HepG2 (cell line): ENCODE data around the gene RTP3. TPM values are rescaled to one million over a fixed set of nuclear protein-coding genes. Genes with fewer than 3 reads are reported as not detected.

Experiments used
- ATAC-seq: fragments of 200-7000 bp; cut with Tn5 transposase; 3 replicates; pipeline ENCODE4 v1.9.1; 2020; ENCODE audit warnings: mild to moderate bottlenecking, moderate library complexity
- BruUV-seq: library from RNA; stranded (reverse); fragments of 400-500 nt; replicated peaks from 2 replicates; lab custom pipeline; 2021; lab: Mats Ljungman, UMichigan
- CTCF ChIA-PET: fragments of 300-600 bp; formaldehyde crosslinking; extraction: SDS; loops from one replicate; lab custom pipeline; 2021; ENCODE audit warnings: low total read pairs, inconsistent platforms, low intra/inter-chr PET ratio; lab: Yijun Ruan, JAX
- POLR2A ChIA-PET: fragments of 350-600 bp; sonication (Branson Sonifier 250); formaldehyde crosslinking; loops from one replicate; lab custom pipeline; 2020; ENCODE audit warnings: antibody characterized with exemption, inconsistent platforms; lab: Yijun Ruan, JAX
- DNase-seq: peaks from one replicate; pipeline ENCODE4 v3.0.0-alpha.2; 2015; ENCODE audit warnings: low spot score
- FAIRE-seq: peaks from 3 replicates; lab custom pipeline; 2011; peaks lifted over from hg19 to GRCh38; lab: Jason Lieb, UNC
- H2AFZ ChIP-seq: one replicate; pipeline ENCODE4 v1.6.1; 2011; ENCODE audit warnings: low read length, inconsistent platforms
- H3K27ac ChIP-seq: fragments of 300-600 bp; 3 replicates; pipeline ENCODE4 v1.8.0; 2011; ENCODE audit warnings: mixed run types, mild to moderate bottlenecking, mixed read lengths, low read length, inconsistent platforms; ENCODE audit not compliant: insufficient read depth; ENCODE audit errors: extremely low read length
- H3K27me3 ChIP-seq, 2 experiments: fragments of 200-600 bp in 1 of 2; 2 replicates in 1 of 2; 3 replicates in 1 of 2; pipeline versions ENCODE4 v1.6.0 to v1.8.0; 2011; ENCODE audit warnings: low read length in 2 of 2, mild to moderate bottlenecking in 2 of 2, moderate library complexity in 2 of 2, inconsistent platforms in 1 of 2; ENCODE audit not compliant: insufficient read depth in 2 of 2, control insufficient read depth in 1 of 2
- H3K36me3 ChIP-seq, 2 experiments: fragments of 200-600 bp in 1 of 2; replicated peaks in 1 of 2; 2 replicates in 1 of 2; 3 replicates in 1 of 2; pipeline versions ENCODE4 v1.5.1 to v1.8.0; 2011; ENCODE audit warnings: low read length in 2 of 2, inconsistent platforms in 1 of 2; ENCODE audit not compliant: insufficient read depth in 2 of 2, control insufficient read depth in 1 of 2
- H3K4me1 ChIP-seq: 2 replicates; pipeline ENCODE4 v1.5.1; 2012; ENCODE audit warnings: low read length, inconsistent platforms; ENCODE audit not compliant: insufficient read depth
- H3K4me2 ChIP-seq: 2 replicates; pipeline ENCODE4 v1.6.0; 2011; ENCODE audit warnings: low read depth, low read length, inconsistent platforms
- H3K4me3 ChIP-seq, 3 experiments: fragments of 200-600 bp in 1 of 3; sonication (generic), shearing (Covaris generic) in 1 of 3; replicated peaks in 1 of 3; 2 replicates each; pipeline ENCODE4 v1.5.1; 2011 to 2016; ENCODE audit warnings: low read length in 3 of 3, inconsistent platforms in 2 of 3, low read depth in 2 of 3, mild to moderate bottlenecking in 2 of 3, control low read depth in 1 of 3, mixed read lengths in 1 of 3; ENCODE audit not compliant: insufficient read depth in 1 of 3
- H3K79me2 ChIP-seq: one replicate; pipeline ENCODE4 v1.6.1; 2011; ENCODE audit warnings: low read length, inconsistent platforms; ENCODE audit not compliant: insufficient read depth
- H3K9ac ChIP-seq: 2 replicates; pipeline ENCODE4 v1.6.0; 2011; ENCODE audit warnings: mild to moderate bottlenecking, low read depth, low read length, inconsistent platforms; ENCODE audit not compliant: insufficient read depth
- H3K9me3 ChIP-seq: 2 replicates; pipeline ENCODE4 v1.5.1; 2012; ENCODE audit warnings: mild to moderate bottlenecking, low read length
- H4K20me1 ChIP-seq: 2 replicates; pipeline ENCODE4 v1.6.0; 2011; ENCODE audit warnings: inconsistent platforms, mild to moderate bottlenecking, low read length, moderate library complexity; ENCODE audit not compliant: insufficient read depth
- ATF2 ChIP-seq: sonication (generic); formaldehyde crosslinking; IDR thresholded peaks from 2 replicates; pipeline ENCODE4 v1.4.0; 2020; ENCODE audit warnings: missing genetic modification reagents
- BORCS8-MEF2B ChIP-seq: sonication (generic); formaldehyde crosslinking; IDR thresholded peaks from 2 replicates; pipeline ENCODE4 v1.8.0; 2022; ENCODE audit warnings: mild to moderate bottlenecking, missing genetic modification reagents
- KAT7 ChIP-seq: IDR thresholded peaks from 2 replicates; pipeline ENCODE4 v1.6.1; 2018; ENCODE audit warnings: borderline replicate concordance, missing compliant biosample characterization
- KDM5A ChIP-seq: fragments of 200-600 bp; sonication (generic); IDR thresholded peaks from 2 replicates; pipeline ENCODE4 v1.7.0; 2018; ENCODE audit warnings: antibody characterized with exemption, mild to moderate bottlenecking, low read length, borderline replicate concordance
- STAG1 ChIP-seq: sonication (generic); formaldehyde crosslinking; IDR thresholded peaks from 2 replicates; pipeline ENCODE4 v1.4.0; 2020; ENCODE audit warnings: missing genetic modification reagents
- THAP11 ChIP-seq: IDR thresholded peaks from 2 replicates; pipeline ENCODE4 v1.6.1; 2016; ENCODE audit warnings: missing biosample characterization, missing genetic modification reagents
- TRIM22 ChIP-seq: fragments of 450-650 bp; IDR thresholded peaks from 2 replicates; pipeline ENCODE4 v1.6.1; 2017
- XRCC5 ChIP-seq: fragments of 200-400 bp; formaldehyde crosslinking; optimal IDR thresholded peaks from 2 replicates; pipeline ENCODE3; 2017; ENCODE audit warnings: mild to moderate bottlenecking, low read length
- ZNF18 ChIP-seq: sonication (generic); formaldehyde crosslinking; IDR thresholded peaks from 2 replicates; pipeline ENCODE4 v1.8.0; 2022; ENCODE audit warnings: mild to moderate bottlenecking, missing genetic modification reagents; ENCODE audit not compliant: insufficient replicate concordance
- ZNF562 ChIP-seq: sonication (generic); formaldehyde crosslinking; IDR thresholded peaks from 2 replicates; pipeline ENCODE4 v1.8.0; 2022; ENCODE audit warnings: missing genetic modification reagents, borderline replicate concordance
- ZNF704 ChIP-seq: sonication (generic); formaldehyde crosslinking; IDR thresholded peaks from 2 replicates; pipeline ENCODE4 v1.8.1; 2023; ENCODE audit warnings: mild to moderate bottlenecking, inconsistent platforms, moderate library complexity, missing genetic modification reagents, borderline replicate concordance
- WGBS: methylation state at CpG from one replicate; pipeline ENCODE4 v1.1.6; 2017; ENCODE audit warnings: low lambda C conversion rate; 5-methylcytosine and 5-hydroxymethylcytosine counted together
- in situ Hi-C: cut with HindIII; loops from 2 replicates; pipeline ENCODE4 v1.10.0; 2017; ENCODE audit warnings: low pct_unique_long_range_greater_than_20kb; ENCODE audit not compliant: extremely low pct_ligation_motif_present
- intact Hi-C: fragments of 100-400 bp; cut with micrococcal nuclease; formaldehyde crosslinking; loops from one replicate; pipeline ENCODE4 v1.10.0; 2022; ENCODE audit not compliant: unreplicated experiment
- polyA plus RNA-seq, 8 experiments: library from polyadenylated mRNA; depleted of rRNA in 3 of 8; stranded (reverse) in 7 of 8; unstranded in 1 of 8; fragments of >200 nt; fragmentation: Illumina TruSeq in 4 of 8; extraction: Trizol in 4 of 8; gene quantifications; 2 replicates each; pipeline versions ENCODE4 v1.2.1 to v1.2.3, GENCODE V29; 2011 to 2016; ENCODE audit warnings: low read depth in 4 of 8, missing spikeins in 1 of 8, mixed read lengths in 1 of 8; ENCODE audit not compliant: insufficient read depth in 1 of 8
- total RNA-seq, 5 experiments: library from RNA; depleted of rRNA; stranded (reverse); fragments of >200 nt; fragmentation: Illumina TruSeq; extraction: Trizol; gene quantifications; 2 replicates each; pipeline ENCODE4 v1.2.3, GENCODE V29; 2016; ENCODE audit warnings: low read depth in 1 of 5
- TF ChIP-seq, protein P1 (sequence below): sonication (generic); formaldehyde crosslinking; IDR thresholded peaks from 2 replicates; pipeline ENCODE4 v1.4.0; 2020; ENCODE audit warnings: mild to moderate bottlenecking, missing genetic modification reagents
- TF ChIP-seq, protein P2 (sequence below): sonication (generic); formaldehyde crosslinking; IDR thresholded peaks from 2 replicates; pipeline ENCODE4 v1.8.0; 2022; ENCODE audit warnings: mild to moderate bottlenecking, missing genetic modification reagents

Gene RTP3
- total and polyA plus RNA-seq, 2 of the 13 experiments (the other 11 are each of a cell fraction or from before 2014, with no cell fraction given): 0.09 TPM; not detected in 1

DNA sequence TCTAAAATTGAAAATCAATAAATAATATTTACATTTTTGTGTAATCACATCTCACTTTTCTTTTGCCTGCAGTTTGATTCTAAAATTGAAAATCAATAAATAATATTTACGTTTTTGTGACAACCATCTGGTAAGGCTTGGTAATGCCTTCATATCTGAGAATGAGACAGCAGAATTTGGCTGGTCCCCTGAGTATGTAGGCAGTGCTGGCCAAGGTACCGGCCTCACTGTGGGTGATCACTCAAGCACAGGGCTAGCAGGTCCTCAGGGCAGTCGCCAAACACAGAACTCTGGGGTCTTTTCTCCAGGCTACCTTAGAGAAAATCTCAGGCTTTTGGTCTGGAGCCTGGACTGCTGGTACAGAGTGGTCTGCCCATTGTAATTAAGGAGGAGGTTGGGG is 26.2 kb downstream of the RTP3 start (continued):
- TF ChIP-seq, protein P1, sequence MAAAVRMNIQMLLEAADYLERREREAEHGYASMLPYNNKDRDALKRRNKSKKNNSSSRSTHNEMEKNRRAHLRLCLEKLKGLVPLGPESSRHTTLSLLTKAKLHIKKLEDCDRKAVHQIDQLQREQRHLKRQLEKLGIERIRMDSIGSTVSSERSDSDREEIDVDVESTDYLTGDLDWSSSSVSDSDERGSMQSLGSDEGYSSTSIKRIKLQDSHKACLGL (CRISPR knock-in tag): no peak
- TF ChIP-seq BORCS8-MEF2B (CRISPR knock-in tag) (no peak), ATF2 (CRISPR knock-in tag) (no peak), ZNF18 (CRISPR knock-in tag) (no peak), KAT7 (CRISPR knock-in tag) (no peak)
- TF ChIP-seq, all 625 proteins: peak for 0

DNA sequence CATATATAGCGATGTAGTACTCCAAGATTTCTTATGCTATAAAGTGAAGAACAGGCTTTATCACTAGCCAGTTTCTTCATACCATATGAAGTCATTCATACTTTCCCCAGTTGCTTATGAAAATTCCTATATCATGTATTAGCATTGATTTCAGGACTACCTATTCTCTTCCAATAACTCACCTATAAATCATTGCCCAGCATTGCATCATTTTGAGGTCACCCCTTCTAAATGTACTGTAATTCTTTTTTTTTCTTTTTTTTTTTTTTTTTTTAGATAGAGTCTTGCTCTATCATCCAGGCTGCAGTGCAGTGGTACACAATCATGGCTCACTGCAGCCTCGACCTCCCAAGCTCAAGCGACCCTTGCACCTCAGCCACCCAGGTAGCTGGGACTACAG is 27.1 kb downstream of the RTP3 start:
- Histone ChIP-seq H3K4me1 (no peaks in the 10 kb centered on the region), H4K20me1 (no peaks in the 10 kb centered on the region), H3K27me3 (no peaks in the 10 kb centered on the region), H3K4me2 (no peak overlapping the region), H3K9me3 (no peaks in the 10 kb centered on the region), H3K36me3 (no peaks in the 10 kb centered on the region), H3K4me3 (no peak overlapping the region), H3K27ac (no peak overlapping the region), H3K9ac (no peak overlapping the region), H3K79me2 (no peaks in the 10 kb centered on the region), H2AFZ (no peak overlapping the region)
- intact Hi-C loops (no loop called here), in situ Hi-C loops (no loop called here)
- ChIA-PET POLR2A (no interaction called here), CTCF (no interaction called here)
- ATAC-seq (no peak), FAIRE-seq (no peak), DNase-seq (no peak)
- BruUV-seq: no TSS peak
- 42% methylated on average over 3 of the region's 3 CpGs for WGBS
- no peak for TF ChIP-seq XRCC5
- no peak for TF ChIP-seq STAG1
- TF ChIP-seq ZNF704 (CRISPR knock-in tag): no peak
- TF ChIP-seq, protein P2, sequence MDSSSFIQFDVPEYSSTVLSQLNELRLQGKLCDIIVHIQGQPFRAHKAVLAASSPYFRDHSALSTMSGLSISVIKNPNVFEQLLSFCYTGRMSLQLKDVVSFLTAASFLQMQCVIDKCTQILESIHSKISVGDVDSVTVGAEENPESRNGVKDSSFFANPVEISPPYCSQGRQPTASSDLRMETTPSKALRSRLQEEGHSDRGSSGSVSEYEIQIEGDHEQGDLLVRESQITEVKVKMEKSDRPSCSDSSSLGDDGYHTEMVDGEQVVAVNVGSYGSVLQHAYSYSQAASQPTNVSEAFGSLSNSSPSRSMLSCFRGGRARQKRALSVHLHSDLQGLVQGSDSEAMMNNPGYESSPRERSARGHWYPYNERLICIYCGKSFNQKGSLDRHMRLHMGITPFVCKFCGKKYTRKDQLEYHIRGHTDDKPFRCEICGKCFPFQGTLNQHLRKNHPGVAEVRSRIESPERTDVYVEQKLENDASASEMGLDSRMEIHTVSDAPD (CRISPR knock-in tag): no peak
- no peak for TF ChIP-seq THAP11 (CRISPR knock-in tag)
- TF ChIP-seq KDM5A: no peak
- TF ChIP-seq ZNF562 (CRISPR knock-in tag): no peak
- TF ChIP-seq TRIM22: no peak
